GM23248 (cell line): ENCODE results near the gene ELFN1.

ENCODE experiments used
- EZH2 ChIP-seq: fragments of 200-600 bp; sonication (generic); IDR thresholded peaks from 2 replicates; pipeline ENCODE4 v1.6.1; 2018; ENCODE audit warnings: antibody characterized with exemption, mild to moderate bottlenecking; ENCODE audit not compliant: insufficient read depth, poor library complexity, severe bottlenecking
- EZH2phosphoT487 ChIP-seq: fragments of 200-600 bp; sonication (generic); IDR thresholded peaks from 2 replicates; pipeline ENCODE4 v1.6.1; 2018; ENCODE audit warnings: antibody characterized with exemption, moderate library complexity, mild to moderate bottlenecking, low read depth; ENCODE audit not compliant: insufficient read depth

- no peak for TF ChIP-seq EZH2phosphoT487
- TF ChIP-seq EZH2: peak; percentile 69
Observed at GRCh38 chr7:1666317-1666822, 3.7 kb upstream of the ELFN1 start.
